GM12892 (cell line): Measurements from ENCODE around the gene LIN52.

ENCODE experiments used
- POLR2A ChIP-seq: IDR thresholded peaks from 2 replicates; pipeline ENCODE4 v1.6.1; 2011; ENCODE audit warnings: low read depth, low read length, control low read depth
- POLR2AphosphoS5 ChIP-seq: IDR thresholded peaks from 2 replicates; pipeline ENCODE4 v1.6.1; 2011; ENCODE audit warnings: low read depth, low read length, control low read depth

- TF ChIP-seq POLR2AphosphoS5 (no peak), POLR2A (no peak)
Observed at GRCh38 chr14:74218462-74218861, 133.7 kb downstream of the LIN52 start.
